BLaER1 (cell line): ENCODE data around the gene DNAJC12.
"Not testable (repeated sequence)": the region's sequence is repeated elsewhere in the genome, so short reads cannot be mapped to it uniquely, and the experiment has no call there.

Experiments
- H3K27ac ChIP-seq: shearing (Covaris generic); formaldehyde crosslinking; 2 replicates; pipeline ENCODE4 v1.8.1; 2022
- H3K27me3 ChIP-seq: shearing (Covaris generic); formaldehyde crosslinking; 2 replicates; pipeline ENCODE4 v1.8.1; 2022
- H3K36me3 ChIP-seq: shearing (Covaris generic); formaldehyde crosslinking; 2 replicates; pipeline ENCODE4 v1.8.1; 2022
- H3K4me1 ChIP-seq: shearing (Covaris generic); formaldehyde crosslinking; 2 replicates; pipeline ENCODE4 v1.8.1; 2022
- H3K4me2 ChIP-seq: shearing (Covaris generic); formaldehyde crosslinking; 2 replicates; pipeline ENCODE4 v1.8.1; 2022
- H3K4me3 ChIP-seq: shearing (Covaris generic); formaldehyde crosslinking; 2 replicates; pipeline ENCODE4 v1.8.1; 2022
- H3K9ac ChIP-seq: shearing (Covaris generic); formaldehyde crosslinking; 2 replicates; pipeline ENCODE4 v1.8.1; 2022
- H3K9me3 ChIP-seq: shearing (Covaris generic); formaldehyde crosslinking; 2 replicates; pipeline ENCODE4 v1.8.1; 2022
- H4K20me1 ChIP-seq: shearing (Covaris generic); formaldehyde crosslinking; 2 replicates; pipeline ENCODE4 v1.8.1; 2022
- Cebpa-rat ChIP-seq: shearing (Covaris generic); IDR thresholded peaks from 2 replicates; pipeline ENCODE4 v1.8.1; 2022

DNAJC12 gene

DNA sequence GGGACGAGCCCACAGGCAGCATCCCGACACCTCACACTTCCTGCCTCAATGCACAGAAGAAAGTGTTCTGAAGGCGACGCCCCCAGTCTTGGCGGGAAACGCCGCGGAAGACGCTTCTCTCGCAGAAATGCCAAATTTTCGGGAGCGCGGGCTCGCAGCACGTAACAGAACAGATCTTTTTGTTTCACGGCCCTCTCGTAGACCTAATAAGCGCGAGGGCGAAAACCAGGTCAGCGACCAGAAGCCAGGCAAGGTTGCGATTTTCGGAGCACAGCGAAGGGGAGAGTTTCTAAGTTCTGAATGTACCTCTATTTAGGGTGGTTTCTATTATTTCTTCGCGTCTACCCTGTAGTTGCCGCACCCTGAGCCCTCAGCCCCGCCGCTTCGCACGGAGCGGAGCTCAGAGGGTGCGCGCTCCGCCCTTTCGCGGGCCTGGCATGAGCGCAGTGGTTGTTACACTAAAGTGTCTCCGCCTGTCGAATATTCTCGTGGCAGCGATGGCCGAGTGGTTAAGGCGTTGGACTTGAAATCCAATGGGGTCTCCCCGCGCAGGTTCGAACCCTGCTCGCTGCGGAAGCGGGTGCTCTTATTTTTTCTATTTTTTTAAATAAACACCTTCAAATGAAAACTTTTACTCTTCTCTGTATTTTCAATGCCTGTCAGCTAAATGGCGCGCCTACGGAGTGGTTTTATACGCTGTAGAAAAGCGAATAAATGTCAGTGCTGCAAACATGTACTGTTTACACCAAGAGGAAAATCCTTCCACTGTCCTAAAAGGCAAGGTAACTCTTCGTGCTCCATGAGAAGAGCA, 73.8 kb downstream of the DNAJC12 start:
- Histone ChIP-seq H3K4me3 (peak overlapping the region; percentile 79), H3K27ac (peak overlapping the region; percentile 92), H3K27me3 (no peaks in the 10 kb centered on the region), H3K4me2 (peak overlapping the region; percentile 86), H3K9me3 (no peaks in the 10 kb centered on the region), H3K9ac (peak overlapping the region; percentile 93), H4K20me1 (no peaks in the 10 kb centered on the region), H3K36me3 (no peaks in the 10 kb centered on the region), H3K4me1 (peaks cover 5% of the 10 kb centered on the region; the same call in 1 of the 2 replicates)
- TF ChIP-seq Cebpa-rat = no peak

DNA sequence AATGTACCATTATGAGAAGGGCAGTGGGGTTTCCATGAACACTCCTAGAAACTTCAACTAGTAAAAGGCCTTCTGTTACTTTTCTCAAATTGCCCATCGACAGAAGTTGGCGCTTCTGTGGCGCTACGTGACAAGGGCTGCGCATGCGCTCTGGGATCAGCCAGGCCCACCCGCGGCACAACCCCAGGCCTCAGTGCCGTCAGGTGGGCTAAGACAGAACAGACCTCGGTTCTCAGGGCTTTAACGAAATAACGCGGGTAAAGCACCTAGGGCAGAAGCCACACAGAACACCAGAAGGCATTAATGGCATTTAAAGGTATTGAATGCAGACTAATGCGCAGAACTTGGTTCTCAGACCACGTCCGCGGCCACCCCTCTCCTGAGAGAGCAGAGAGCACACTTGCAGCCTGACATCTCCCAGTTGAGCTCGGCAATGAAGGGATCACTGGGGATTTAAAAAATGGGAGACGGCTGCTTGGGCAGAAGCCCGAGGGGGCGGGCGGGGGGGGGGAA, 74.4 kb downstream of the DNAJC12 start:
- H3K9ac ChIP-seq = peak overlapping the region; percentile 93
- peak overlapping the region; percentile 79 for H3K4me3 ChIP-seq
- H3K36me3 ChIP-seq = no peaks in the 10 kb centered on the region
- no peak for TF ChIP-seq Cebpa-rat
- H3K9me3 ChIP-seq = no peaks in the 10 kb centered on the region
- peak overlapping the region; percentile 86 for H3K4me2 ChIP-seq
- H4K20me1 ChIP-seq = no peaks in the 10 kb centered on the region
- H3K27me3 ChIP-seq = no peaks in the 10 kb centered on the region
- H3K4me1 ChIP-seq = peaks cover 5% of the 10 kb centered on the region; the same call in 1 of the 2 replicates
- H3K27ac ChIP-seq = peak overlapping the region; percentile 92

DNA sequence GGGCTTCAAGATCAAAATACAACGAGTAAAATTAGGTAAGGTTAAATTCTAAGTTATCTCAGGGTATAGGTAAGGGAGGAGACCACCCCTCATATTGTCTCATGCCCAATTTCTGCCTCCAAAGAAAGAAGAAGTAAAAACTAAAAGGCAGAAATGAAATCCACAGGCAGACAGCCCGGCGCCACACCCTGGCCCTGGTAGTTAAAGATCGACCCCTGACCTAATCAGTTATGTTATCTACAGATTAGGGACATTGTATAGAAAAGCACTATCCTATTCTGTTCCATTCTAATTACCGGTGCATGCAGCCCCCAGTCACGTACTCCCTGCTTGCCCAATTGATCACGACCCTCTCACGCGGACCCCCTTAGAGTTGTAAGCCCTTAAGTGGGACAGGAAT, 75.4 kb downstream of the DNAJC12 start:
- H3K9ac ChIP-seq, H3K27me3 ChIP-seq, H3K4me2 ChIP-seq, H3K9me3 ChIP-seq, H3K4me3 ChIP-seq, H3K4me1 ChIP-seq, H3K36me3 ChIP-seq, H3K27ac ChIP-seq, H4K20me1 ChIP-seq: not testable (repeated sequence)

DNA sequence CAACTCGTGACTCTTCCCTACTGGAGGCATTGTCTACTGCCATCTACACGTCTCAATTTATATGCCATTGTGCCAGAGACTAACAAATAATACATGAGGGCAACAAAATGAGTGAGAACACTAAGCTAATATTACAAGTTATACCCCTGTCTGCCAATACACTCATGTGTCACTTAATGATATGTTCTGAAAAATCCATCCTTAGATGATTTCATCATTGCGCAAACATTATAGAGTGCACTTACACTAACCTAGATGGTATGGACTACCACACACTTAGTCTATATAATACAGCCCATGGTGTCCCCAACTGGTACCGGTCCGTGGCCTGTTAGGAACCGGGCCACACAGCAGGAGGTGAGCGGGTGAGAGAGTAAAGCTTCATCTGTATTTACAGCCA, 77.7 kb downstream of the DNAJC12 start:
- Histone ChIP-seq H3K4me1 (peaks cover 5% of the 10 kb centered on the region; the same call in 1 of the 2 replicates), H4K20me1 (no peaks in the 10 kb centered on the region), H3K9me3 (no peaks in the 10 kb centered on the region), H3K4me3 (no peak overlapping the region), H3K27ac (no peak overlapping the region), H3K27me3 (no peaks in the 10 kb centered on the region), H3K4me2 (no peak overlapping the region), H3K9ac (no peak overlapping the region), H3K36me3 (no peaks in the 10 kb centered on the region)
- TF ChIP-seq Cebpa-rat = no peak
